Trophoblast cell (in vitro differentiated cells and primary cell): ENCODE results near the gene PFKP.
"Not testable (repeated sequence)": the region's sequence is repeated elsewhere in the genome, so short reads cannot be mapped to it uniquely, and the experiment has no call there.

Experiments
- DNase-seq, 2 donors: peaks; one replicate each; pipeline ENCODE4 v3.0.0-alpha.2; 2016
- H2AFZ ChIP-seq: 2 replicates; pipeline ENCODE4 v1.6.1; 2013; ENCODE audit warnings: low read length, moderate library complexity, mild to moderate bottlenecking; ENCODE audit not compliant: insufficient read depth, poor library complexity
- H2AK5ac ChIP-seq: 2 replicates; pipeline ENCODE4 v1.6.1; 2013; ENCODE audit warnings: mild to moderate bottlenecking, low read length
- H2BK120ac ChIP-seq: 2 replicates; pipeline ENCODE4 v1.6.1; 2013; ENCODE audit warnings: low read length, mild to moderate bottlenecking, moderate library complexity; ENCODE audit not compliant: insufficient read depth, poor library complexity
- H2BK12ac ChIP-seq: 2 replicates; pipeline ENCODE4 v1.6.1; 2013; ENCODE audit warnings: mild to moderate bottlenecking, low read length, moderate library complexity
- H2BK5ac ChIP-seq: 2 replicates; pipeline ENCODE4 v1.6.1; 2013; ENCODE audit warnings: low read length, low read depth, moderate library complexity, mild to moderate bottlenecking; ENCODE audit not compliant: poor library complexity
- H3K14ac ChIP-seq: 2 replicates; pipeline ENCODE4 v1.6.1; 2013; ENCODE audit warnings: mild to moderate bottlenecking, low read length
- H3K18ac ChIP-seq: 2 replicates; pipeline ENCODE4 v1.6.1; 2013; ENCODE audit warnings: mild to moderate bottlenecking, low read length
- H3K23ac ChIP-seq: 2 replicates; pipeline ENCODE4 v1.6.1; 2013; ENCODE audit warnings: low read length
- H3K27ac ChIP-seq: 2 replicates; pipeline ENCODE4 v1.5.1; 2013; ENCODE audit warnings: low read depth, mild to moderate bottlenecking, inconsistent platforms, low read length, moderate library complexity
- H3K27me3 ChIP-seq: 2 replicates; pipeline ENCODE4 v1.6.1; 2013; ENCODE audit warnings: inconsistent platforms, mild to moderate bottlenecking, low read length, moderate library complexity; ENCODE audit not compliant: insufficient read depth
- H3K36me3 ChIP-seq, 2 experiments: 1 replicate in 1 of 2; 2 replicates in 1 of 2; pipeline ENCODE4 v1.6.1; 2013; ENCODE audit warnings: low read length in 2 of 2, mild to moderate bottlenecking in 2 of 2, moderate library complexity in 1 of 2; ENCODE audit not compliant: insufficient read depth in 2 of 2, control insufficient read depth in 1 of 2
- H3K4ac ChIP-seq: 2 replicates; pipeline ENCODE4 v1.6.1; 2013; ENCODE audit warnings: low read depth, mild to moderate bottlenecking, low read length, moderate library complexity
- H3K4me1 ChIP-seq, 2 experiments: 1 replicate in 1 of 2; 2 replicates in 1 of 2; pipeline ENCODE4 v1.6.1; 2013; ENCODE audit warnings: low read length in 2 of 2, mild to moderate bottlenecking in 2 of 2, moderate library complexity in 1 of 2; ENCODE audit not compliant: insufficient read depth in 2 of 2, control insufficient read depth in 1 of 2
- H3K4me2 ChIP-seq: 2 replicates; pipeline ENCODE4 v1.6.1; 2013; ENCODE audit warnings: inconsistent platforms, mild to moderate bottlenecking, low read length, moderate library complexity
- H3K4me3 ChIP-seq: 2 replicates; pipeline ENCODE4 v1.5.1; 2013; ENCODE audit warnings: mild to moderate bottlenecking, low read depth, low read length, inconsistent platforms
- H3K79me1 ChIP-seq: one replicate; pipeline ENCODE4 v1.6.1; 2013; ENCODE audit warnings: low read length
- H3K79me2 ChIP-seq: 2 replicates; pipeline ENCODE4 v1.6.1; 2013; ENCODE audit warnings: low read length, mild to moderate bottlenecking; ENCODE audit not compliant: control insufficient read depth, insufficient read depth, poor library complexity
- H3K9ac ChIP-seq: 2 replicates; pipeline ENCODE4 v1.6.1; 2013; ENCODE audit warnings: mild to moderate bottlenecking, low read length
- H3K9me3 ChIP-seq: 2 replicates; pipeline ENCODE4 v1.6.1; 2013; ENCODE audit warnings: low read depth, mild to moderate bottlenecking, control low read depth, inconsistent platforms, low read length; ENCODE audit not compliant: insufficient read depth
- H4K12ac ChIP-seq: 2 replicates; pipeline ENCODE4 v1.6.1; 2013; ENCODE audit warnings: low read depth, mild to moderate bottlenecking, low read length, moderate library complexity
- H4K8ac ChIP-seq: 2 replicates; pipeline ENCODE4 v1.6.1; 2013; ENCODE audit warnings: low read depth, mild to moderate bottlenecking, low read length, moderate library complexity
- H4K91ac ChIP-seq: one replicate; pipeline ENCODE4 v1.6.1; 2013; ENCODE audit warnings: low read depth, mild to moderate bottlenecking, low read length, moderate library complexity
- WGBS: extraction: QIAGEN DNeasy Blood & Tissue Kit; methylation state at CpG from one replicate; pipeline ENCODE4 v1.1.7; 2013; ENCODE audit warnings: missing lambda C conversion rate; ENCODE audit not compliant: insufficient read length, insufficient coverage; ENCODE audit errors: extremely low coverage; 5-methylcytosine and 5-hydroxymethylcytosine counted together

Gene PFKP

GRCh38 chr10:3171488-3171887, 104.1 kb downstream of the PFKP start:
- H3K4ac ChIP-seq, H2AK5ac ChIP-seq, H3K9me3 ChIP-seq, DNase-seq, H3K18ac ChIP-seq, H4K91ac ChIP-seq, H3K4me2 ChIP-seq, H3K27ac ChIP-seq, H3K9ac ChIP-seq, H4K12ac ChIP-seq, H2BK5ac ChIP-seq, H2AFZ ChIP-seq, H3K23ac ChIP-seq, H3K79me2 ChIP-seq, H2BK120ac ChIP-seq, H3K4me1 ChIP-seq, H4K8ac ChIP-seq, H3K79me1 ChIP-seq, H2BK12ac ChIP-seq, H3K4me3 ChIP-seq, H3K14ac ChIP-seq, H3K27me3 ChIP-seq: not testable (repeated sequence)
- peaks cover 18 to 20% of the 10 kb centered on the region in 2 experiments for H3K36me3 ChIP-seq
- WGBS, result no CpG with 5 or more reads among the region's 11 CpGs

GRCh38 chr10:3172081-3172445, 104.7 kb downstream of the PFKP start:
- H3K23ac ChIP-seq, result no peak overlapping the region
- H3K27ac ChIP-seq, result peak overlapping the region; percentile 58
- H2BK12ac ChIP-seq, result no peak overlapping the region
- H3K4ac ChIP-seq, result peak overlapping the region; percentile 20
- peak overlapping the region; percentile 87 for H3K9ac ChIP-seq
- H3K9me3 ChIP-seq, result peaks cover 3% of the 10 kb centered on the region
- peaks cover 2% of the 10 kb centered on the region for H3K79me2 ChIP-seq
- peak; percentile 18 to 59 for DNase-seq
- peak overlapping the region; percentile 43 for H4K8ac ChIP-seq
- peaks cover 0 to 4% of the 10 kb centered on the region in 2 experiments for H3K4me1 ChIP-seq
- H3K36me3 ChIP-seq, result peaks cover 18 to 20% of the 10 kb centered on the region in 2 experiments
- H3K18ac ChIP-seq, result peak overlapping the region; percentile 4
- no peak overlapping the region for H3K14ac ChIP-seq
- no peaks in the 10 kb centered on the region for H3K27me3 ChIP-seq
- H3K4me3 ChIP-seq, result peak overlapping the region; percentile 91
- no CpG with 5 or more reads among the region's 21 CpGs for WGBS
- H2BK5ac ChIP-seq, result no peak overlapping the region
- peak overlapping the region; percentile 87 for H3K4me2 ChIP-seq
- H2BK120ac ChIP-seq, result no peak overlapping the region
- no peak overlapping the region for H4K91ac ChIP-seq
- H2AFZ ChIP-seq, result peak overlapping the region; percentile 37
- no peak overlapping the region for H2AK5ac ChIP-seq
- peaks cover 7% of the 10 kb centered on the region for H3K79me1 ChIP-seq
- peak overlapping the region; percentile 63 for H4K12ac ChIP-seq

GRCh38 chr10:3172446-3173170, 105.3 kb downstream of the PFKP start, which contains the start of gene PITRM1:
Gene PITRM1 (minus strand): TSS chr10:3172782. CDS start chr10:3172772, 10 bp downstream.
- Histone ChIP-seq H2AK5ac (peak within 1 kb of the TSS; percentile 7), H4K12ac (peak within 1 kb of the TSS; percentile 63), H3K9me3 (no peaks in the 10 kb centered on the region), H3K9ac (peak within 1 kb of the TSS; percentile 87), H3K18ac (peak within 1 kb of the TSS; percentile 49), H3K36me3 (peaks cover 15 to 17% of the 10 kb centered on the region in 2 experiments), H3K27ac (peak within 1 kb of the TSS; percentile 58), H3K4me1 (peaks cover 0 to 4% of the 10 kb centered on the region in 2 experiments), H2BK120ac (peak within 1 kb of the TSS; percentile 19), H3K4me3 (peak within 1 kb of the TSS; percentile 91), H3K79me2 (peaks cover 2% of the 10 kb centered on the region), H3K27me3 (no peaks in the 10 kb centered on the region), H3K4me2 (peak within 1 kb of the TSS; percentile 87), H2BK12ac (peak within 1 kb of the TSS; percentile 5), H3K4ac (peak within 1 kb of the TSS; percentile 20), H4K8ac (peak within 1 kb of the TSS; percentile 55), H2AFZ (peak within 1 kb of the TSS; percentile 37), H4K91ac (peak within 1 kb of the TSS; percentile 59), H3K14ac (peak within 1 kb of the TSS; percentile 67), H2BK5ac (peak within 1 kb of the TSS; percentile 26), H3K23ac (no peak within 1 kb of the TSS), H3K79me1 (peaks cover 7% of the 10 kb centered on the region)
- peak; percentile 99 for DNase-seq
- WGBS, result no CpG with 5 or more reads among the region's 73 CpGs

- peak overlapping the region; percentile 49 for H3K18ac ChIP-seq
- no peaks in the 10 kb centered on the region for H3K9me3 ChIP-seq
- no peak overlapping the region for H3K27ac ChIP-seq
- peak overlapping the region; percentile 55 for H4K8ac ChIP-seq
- peak overlapping the region; percentile 37 for H2AFZ ChIP-seq
- peak overlapping the region; percentile 59 for H3K4me3 ChIP-seq
- peak overlapping the region; percentile 7 for H2AK5ac ChIP-seq
- H3K27me3 ChIP-seq, result no peaks in the 10 kb centered on the region
- H3K14ac ChIP-seq, result peak overlapping the region; percentile 4
- H4K12ac ChIP-seq, result peak overlapping the region; percentile 58
- H3K4me1 ChIP-seq, result peaks cover 0 to 4% of the 10 kb centered on the region in 2 experiments
- H3K79me2 ChIP-seq, result peaks cover 2% of the 10 kb centered on the region
- WGBS, result no CpG with 5 or more reads among the region's 26 CpGs
- H2BK120ac ChIP-seq, result peak overlapping the region; percentile 19
- H2BK12ac ChIP-seq, result peak overlapping the region; percentile 5
- H3K4ac ChIP-seq, result no peak overlapping the region
- peak overlapping the region; percentile 47 for H3K4me2 ChIP-seq
- peaks cover 11 to 12% of the 10 kb centered on the region in 2 experiments for H3K36me3 ChIP-seq
- DNase-seq, result peak; percentile 89 to 91
- peak overlapping the region; percentile 59 for H4K91ac ChIP-seq
- no peak overlapping the region for H3K23ac ChIP-seq
- H3K79me1 ChIP-seq, result peaks cover 7% of the 10 kb centered on the region
- H3K9ac ChIP-seq, result no peak overlapping the region
- peak overlapping the region; percentile 26 for H2BK5ac ChIP-seq
Measured at GRCh38 chr10:3173171-3173878, 106.0 kb downstream of the PFKP start.
